HCT116 (cell line): ENCODE results near the gene P2RX3. TPM values are rescaled to one million over a fixed set of nuclear protein-coding genes. Genes with fewer than 3 reads are reported as not detected.

Experiments used
- ATAC-seq: fragments of 200-7000 bp; cut with Tn5 transposase; 2 replicates; pipeline ENCODE4 v1.9.1; 2020; ENCODE audit warnings: mild to moderate bottlenecking, moderate library complexity
- BruUV-seq: library from RNA; stranded (reverse); fragments of 400-500 nt; replicated peaks from 2 replicates; lab custom pipeline; 2021; lab: Mats Ljungman, UMichigan
- CTCF ChIA-PET: fragments of 300-600 bp; sonication (Branson Sonifier 250); formaldehyde crosslinking; loops from one replicate; lab custom pipeline; 2021; ENCODE audit warnings: antibody characterized with exemption; lab: Charles Lee
- POLR2A ChIA-PET: fragments of 300-600, 350-600 bp; sonication (Branson Sonifier 250); formaldehyde crosslinking; loops from one replicate; lab custom pipeline; 2021; ENCODE audit warnings: antibody characterized with exemption; lab: Charles Lee
- RAD21 ChIA-PET, 2 experiments: fragments of 300-600 bp; sonication (Branson Sonifier 250); formaldehyde crosslinking; loops; one replicate each; lab custom pipeline; 2023; ENCODE audit warnings: low total read pairs in 2 of 2; ENCODE audit not compliant: uncharacterized antibody in 2 of 2, unreplicated experiment in 2 of 2, low non-redundant PET in 1 of 2; lab: Charles Lee
- DNase-seq: peaks from one replicate; pipeline ENCODE4 v3.0.0-alpha.2; 2010; ENCODE audit warnings: low read depth, low spot score
- H2AFZ ChIP-seq: fragments of 200-600 bp; shearing (Covaris generic), sonication (generic); 2 replicates; pipeline ENCODE4 v1.6.1; 2017; ENCODE audit warnings: low read depth, mixed run types, mixed read lengths, antibody characterized with exemption, low read length; ENCODE audit not compliant: poor library complexity, severe bottlenecking
- H3K27ac ChIP-seq: 2 replicates; pipeline ENCODE4 v1.5.1; 2012; ENCODE audit warnings: low read depth, low read length
- H3K27me3 ChIP-seq: fragments of 200-600 bp; sonication (generic); 2 replicates; pipeline ENCODE4 v1.6.1; 2016; ENCODE audit warnings: mixed run types, low read length, mixed read lengths; ENCODE audit not compliant: insufficient read depth
- H3K36me3 ChIP-seq, 2 experiments: fragments of 200-500 bp in 1 of 2; fragments of 200-600 bp in 1 of 2; sonication (Bioruptor generic) in 1 of 2; sonication (generic) in 1 of 2; 2 replicates each; pipeline versions ENCODE4 v1.5.1 to v1.6.1; 2014 to 2016; ENCODE audit warnings: low read length in 2 of 2, inconsistent platforms in 1 of 2, mixed read lengths in 1 of 2, mixed run types in 1 of 2; ENCODE audit not compliant: insufficient read depth in 2 of 2, control insufficient read depth in 1 of 2
- H3K4me1 ChIP-seq, 2 experiments: fragments of 200-600 bp in 1 of 2; sonication (generic) in 1 of 2; 2 replicates each; pipeline versions ENCODE4 v1.5.1 to v1.6.1; 2012 to 2017; ENCODE audit warnings: low read length in 2 of 2, inconsistent platforms in 1 of 2, mild to moderate bottlenecking in 1 of 2, mixed read lengths in 1 of 2, mixed run types in 1 of 2, moderate library complexity in 1 of 2; ENCODE audit not compliant: insufficient read depth in 2 of 2, control insufficient read depth in 1 of 2
- H3K4me2 ChIP-seq: fragments of 200-600 bp; sonication (generic); 2 replicates; pipeline ENCODE4 v1.6.1; 2017; ENCODE audit warnings: mixed run types, low read length, mixed read lengths
- H3K4me3 ChIP-seq, 2 experiments: fragments of 200-600 bp in 1 of 2; sonication (generic) in 1 of 2; replicated peaks in 1 of 2; 2 replicates each; pipeline ENCODE4 v1.5.1; 2011 to 2016; ENCODE audit warnings: low read length in 2 of 2, control low read depth in 1 of 2, low read depth in 1 of 2, mild to moderate bottlenecking in 1 of 2, mixed read lengths in 1 of 2, mixed run types in 1 of 2
- H3K79me2 ChIP-seq: fragments of 200-600 bp; sonication (generic); 2 replicates; pipeline ENCODE4 v1.6.1; 2017; ENCODE audit warnings: mild to moderate bottlenecking, mixed run types, low read length, moderate library complexity, mixed read lengths; ENCODE audit not compliant: insufficient read depth
- H3K9ac ChIP-seq: fragments of 200-600 bp; sonication (generic); 2 replicates; pipeline ENCODE4 v1.6.1; 2016; ENCODE audit warnings: low read length, mixed read lengths
- H3K9me2 ChIP-seq: fragments of 200-600 bp; sonication (generic), shearing (Covaris generic); 2 replicates; pipeline ENCODE4 v1.6.1; 2017; ENCODE audit warnings: mixed run types, mild to moderate bottlenecking, moderate library complexity; ENCODE audit not compliant: insufficient read depth
- H3K9me3 ChIP-seq, 2 experiments: fragments of 200-500 bp in 1 of 2; fragments of 200-600 bp in 1 of 2; sonication (Bioruptor generic) in 1 of 2; sonication (generic) in 1 of 2; 2 replicates each; pipeline ENCODE4 v1.6.1; 2014 to 2017; ENCODE audit warnings: low read length in 2 of 2, mixed read lengths in 2 of 2, inconsistent platforms in 1 of 2, low read depth in 1 of 2, mild to moderate bottlenecking in 1 of 2, mixed run types in 1 of 2, moderate library complexity in 1 of 2; ENCODE audit not compliant: control insufficient read depth in 1 of 2, insufficient read depth in 1 of 2
- H4K20me1 ChIP-seq: fragments of 200-600 bp; sonication (generic), shearing (Covaris generic); 2 replicates; pipeline ENCODE4 v1.6.1; 2017; ENCODE audit warnings: mixed run types, mild to moderate bottlenecking, moderate library complexity; ENCODE audit not compliant: insufficient read depth
- CBX3 ChIP-seq: IDR thresholded peaks from 2 replicates; pipeline ENCODE4 v1.6.1; 2012; ENCODE audit warnings: low read depth
- CTCF ChIP-seq, 3 experiments: fragments of 200-600 bp in 1 of 3; sonication (generic) in 1 of 3; IDR thresholded peaks in 2 of 3; conservative IDR thresholded peaks in 1 of 3; 2 replicates each; pipeline ENCODE4 v1.5.1; 2012 to 2017; ENCODE audit warnings: low read depth in 2 of 3, low read length in 2 of 3, antibody characterized with exemption in 1 of 3, borderline replicate concordance in 1 of 3, control low read depth in 1 of 3, mild to moderate bottlenecking in 1 of 3, mixed read lengths in 1 of 3, mixed run types in 1 of 3, moderate library complexity in 1 of 3; ENCODE audit not compliant: insufficient read depth in 1 of 3
- EZH2 ChIP-seq: fragments of 200-600 bp; sonication (generic); IDR thresholded peaks from 2 replicates; pipeline ENCODE4 v1.6.1; 2017; ENCODE audit warnings: antibody characterized with exemption, mixed run types
- EZH2phosphoT487 ChIP-seq: fragments of 200-600 bp; IDR thresholded peaks from 2 replicates; pipeline ENCODE4 v1.6.1; 2018; ENCODE audit warnings: antibody characterized with exemption, borderline replicate concordance
- POLR2A ChIP-seq: IDR thresholded peaks from 2 replicates; pipeline ENCODE4 v1.7.0; 2011; ENCODE audit warnings: borderline replicate concordance; ENCODE audit not compliant: insufficient read depth, insufficient read length; ENCODE audit errors: extremely low read depth
- SIN3A ChIP-seq: IDR thresholded peaks from 2 replicates; pipeline ENCODE4 v1.6.1; 2012; ENCODE audit warnings: low read depth
- SRF ChIP-seq: IDR thresholded peaks from 2 replicates; pipeline ENCODE4 v1.6.1; 2012; ENCODE audit warnings: low read depth
- YY1 ChIP-seq: IDR thresholded peaks from 2 replicates; pipeline ENCODE4 v1.6.1; 2011; ENCODE audit warnings: low read length, low read depth, moderate library complexity, mild to moderate bottlenecking; ENCODE audit not compliant: insufficient replicate concordance; ENCODE audit errors: extremely low read depth
- ZFX ChIP-seq: fragments of 450-650 bp; IDR thresholded peaks from 2 replicates; pipeline ENCODE4 v1.6.1; 2017
- intact Hi-C: fragments of 100-400 bp; cut with micrococcal nuclease; formaldehyde crosslinking; loops from 2 replicates; pipeline ENCODE4 v1.10.0; 2022
- total RNA-seq: library from RNA; stranded (reverse); gene quantifications from one replicate; pipeline ENCODE4 v1.2.1, GENCODE V29; 2021; ENCODE audit not compliant: unreplicated experiment
- TF ChIP-seq, protein P1 (sequence below): IDR thresholded peaks from 2 replicates; pipeline ENCODE4 v1.6.1; 2012

The P2RX3 gene
- total RNA-seq, 1 experiment from 2014 or later = not detected

DNA sequence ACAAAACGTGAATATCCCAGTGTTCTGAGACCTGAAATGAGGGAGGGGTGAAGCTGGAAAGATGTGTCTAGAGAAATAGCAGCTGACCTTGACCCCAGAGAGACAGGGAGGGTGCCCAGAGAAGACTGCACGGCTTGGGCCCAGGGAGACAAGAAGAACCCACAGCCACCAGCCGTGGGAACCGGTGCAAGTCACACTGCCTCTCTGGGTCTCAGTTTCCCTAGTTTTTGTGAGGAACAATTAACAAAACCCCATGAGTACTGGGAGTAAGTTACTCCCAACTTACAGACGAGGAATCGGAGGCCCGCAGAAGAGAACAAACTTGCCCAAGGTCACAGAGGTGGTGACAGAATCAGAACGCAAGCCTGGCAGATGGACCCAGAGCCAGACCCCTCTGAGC lies 32.6 kb upstream of the P2RX3 start:
- H4K20me1 ChIP-seq = no peaks in the 10 kb centered on the region
- H3K36me3 ChIP-seq = peaks cover 13 to 22% of the 10 kb centered on the region in 2 experiments; a peak in 3 of 4 replicates

More for the DNA sequence above, 32.6 kb upstream of the P2RX3 start:
- Histone ChIP-seq H3K4me1 (peaks cover 2 to 4% of the 10 kb centered on the region in 2 experiments), H3K27ac (no peak overlapping the region), H3K9me2 (no peaks in the 10 kb centered on the region), H3K27me3 (no peaks in the 10 kb centered on the region), H3K9me3 (no peaks in the 10 kb centered on the region), H2AFZ (no peak overlapping the region), H3K4me3 (no peak overlapping the region), H3K9ac (no peak overlapping the region), H3K79me2 (0 out of 2 replicates have a peak, but pooled peaks cover 3% of the 10 kb centered on the region), H3K4me2 (no peak overlapping the region)
- POLR2A ChIA-PET = interaction anchor here (1.8 kb wide), 1 partner anchor 20 kb away, joined by 5 read pairs; no protein-coding TSS in a partner anchor
- TF ChIP-seq ZFX = no peak
- TF ChIP-seq, protein P1, sequence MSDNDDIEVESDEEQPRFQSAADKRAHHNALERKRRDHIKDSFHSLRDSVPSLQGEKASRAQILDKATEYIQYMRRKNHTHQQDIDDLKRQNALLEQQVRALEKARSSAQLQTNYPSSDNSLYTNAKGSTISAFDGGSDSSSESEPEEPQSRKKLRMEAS = no peak
- TF ChIP-seq SIN3A = no peak
- TF ChIP-seq CBX3 = no peak
- no peak for TF ChIP-seq POLR2A
- no peak for TF ChIP-seq EZH2phosphoT487
- no peak for TF ChIP-seq SRF
- TF ChIP-seq YY1 = no peak
- no peak for TF ChIP-seq CTCF (IDR thresholded peaks at IDR 0.05 in 2 of 3, conservative IDR thresholded peaks at IDR 0.05 in 1 of 3; ENCODE audit: borderline replicate concordance in 1 of 3, insufficient read depth in 1 of 3, low read depth in 2 of 3, low read length in 2 of 3)
- no peak for TF ChIP-seq EZH2
- CTCF ChIA-PET = no interaction called here
- intact Hi-C loops = no loop called here
- ATAC-seq = no peak
- DNase-seq = no peak
- RAD21 ChIA-PET = no interaction called here
- BruUV-seq = no TSS peak
